T-helper 1 cell treated with Interleukin-12 subunit alpha and Interleukin-12 subunit beta and Interleukin-4 antibody, amounts not matched to agents 30 μg/mL and 1 μg/mL, for 36 hours (primary cell): ENCODE measurements around the gene SLC16A11.

Source experiments
- H3K27ac Mint-ChIP-seq: one replicate; pipeline ENCODE4 v1.8.0; 2021; ENCODE audit warnings: mild to moderate bottlenecking, mixed read lengths
- H3K27me3 Mint-ChIP-seq: one replicate; pipeline ENCODE4 v1.8.0; 2021; ENCODE audit warnings: low read depth, mixed read lengths
- H3K36me3 Mint-ChIP-seq: one replicate; pipeline ENCODE4 v1.8.0; 2021; ENCODE audit warnings: low read depth, mixed read lengths
- H3K4me1 Mint-ChIP-seq: one replicate; pipeline ENCODE4 v1.8.0; 2021; ENCODE audit warnings: low read depth, mixed read lengths
- H3K4me3 Mint-ChIP-seq: one replicate; pipeline ENCODE4 v1.8.0; 2021; ENCODE audit warnings: mild to moderate bottlenecking, moderate library complexity, mixed read lengths
- H3K9me3 Mint-ChIP-seq: one replicate; pipeline ENCODE4 v1.8.0; 2021; ENCODE audit warnings: mixed read lengths

SLC16A11 gene

GRCh38 chr17:7023576-7024401, 20.1 kb downstream of the SLC16A11 start:
- Mint-ChIP-seq H3K27me3 (no peaks in the 10 kb centered on the region), H3K9me3 (no peaks in the 10 kb centered on the region), H3K4me1 (peaks cover 46% of the 10 kb centered on the region), H3K27ac (peak overlapping the region; percentile 88), H3K4me3 (peak overlapping the region; percentile 69), H3K36me3 (no peaks in the 10 kb centered on the region)

- Mint-ChIP-seq H3K27ac (peak within 1 kb of the TSS; percentile 88), H3K4me3 (peak within 1 kb of the TSS; percentile 69), H3K9me3 (no peaks in the 10 kb centered on the region), H3K36me3 (peaks cover under 1% of the 10 kb centered on the region), H3K4me1 (peaks cover 54% of the 10 kb centered on the region), H3K27me3 (no peaks in the 10 kb centered on the region)
Observed at GRCh38 chr17:7022781-7023571, 20.9 kb downstream of the SLC16A11 start, which contains the start of gene BCL6B. BCL6B (plus strand) TSS chr17:7023050; CDS start chr17:7023672, 622 bp downstream.

- Mint-ChIP-seq H3K36me3 (peaks cover 8% of the 10 kb centered on the region), H3K27me3 (no peaks in the 10 kb centered on the region), H3K27ac (peak overlapping the region; percentile 88), H3K9me3 (no peaks in the 10 kb centered on the region), H3K4me3 (peak overlapping the region; percentile 69), H3K4me1 (peaks cover 62% of the 10 kb centered on the region)
Observed at GRCh38 chr17:7021993-7022778, 21.7 kb downstream of the SLC16A11 start.

GRCh38 chr17:7020894-7021664, 22.8 kb downstream of the SLC16A11 start:
- Mint-ChIP-seq H3K27ac (peak overlapping the region; percentile 62), H3K4me3 (peak overlapping the region; percentile 69), H3K36me3 (peaks cover 12% of the 10 kb centered on the region), H3K4me1 (peaks cover 71% of the 10 kb centered on the region), H3K27me3 (no peaks in the 10 kb centered on the region), H3K9me3 (no peaks in the 10 kb centered on the region)

DNA sequence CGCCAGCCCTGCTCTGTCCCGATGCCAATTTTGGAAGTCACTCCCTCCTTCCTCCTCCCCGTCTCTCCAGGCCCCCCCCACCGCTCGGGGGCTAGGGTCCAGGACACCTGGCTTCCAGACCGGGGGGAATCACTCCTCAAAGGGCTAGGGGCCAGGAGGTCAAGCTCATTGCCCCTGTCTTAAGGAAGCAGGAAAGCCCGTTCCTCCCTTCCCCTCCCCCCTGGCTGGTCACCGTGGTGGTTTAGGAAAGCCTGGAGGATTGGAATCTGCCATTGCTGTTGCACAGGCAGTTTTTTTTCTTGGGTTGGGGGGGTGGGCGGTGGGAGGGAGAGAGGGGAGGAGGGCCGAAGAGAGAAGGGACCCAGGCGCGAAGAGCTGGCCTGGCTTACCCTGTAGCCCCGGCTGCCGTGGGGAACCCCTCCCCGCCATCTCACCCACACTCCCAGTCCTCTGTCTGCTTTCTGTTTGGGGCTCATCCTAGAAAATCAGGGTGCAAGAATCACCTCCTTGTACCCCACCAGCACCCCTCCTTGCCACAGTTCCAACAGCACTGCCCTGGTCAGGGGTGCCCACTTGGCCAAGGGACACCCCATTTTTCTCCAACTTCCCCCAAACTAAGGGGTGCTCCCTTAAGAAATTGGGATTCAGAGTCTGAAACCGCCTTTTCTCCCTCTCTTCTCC, 23.9 kb downstream of the SLC16A11 start:
- Mint-ChIP-seq H3K27ac (peak overlapping the region; percentile 26), H3K36me3 (peaks cover 12% of the 10 kb centered on the region), H3K9me3 (no peaks in the 10 kb centered on the region), H3K27me3 (no peaks in the 10 kb centered on the region), H3K4me1 (peaks cover 77% of the 10 kb centered on the region), H3K4me3 (peak overlapping the region; percentile 25)

GRCh38 chr17:7019367-7019766, 24.5 kb downstream of the SLC16A11 start:
- Mint-ChIP-seq H3K27me3 (no peaks in the 10 kb centered on the region), H3K4me3 (no peak overlapping the region), H3K4me1 (peaks cover 71% of the 10 kb centered on the region), H3K36me3 (peaks cover 13% of the 10 kb centered on the region), H3K27ac (no peak overlapping the region), H3K9me3 (no peaks in the 10 kb centered on the region)

- Mint-ChIP-seq H3K9me3 (no peaks in the 10 kb centered on the region), H3K27ac (peak overlapping the region; percentile 90), H3K4me1 (peaks cover 70% of the 10 kb centered on the region), H3K27me3 (no peaks in the 10 kb centered on the region), H3K4me3 (peak overlapping the region; percentile 72), H3K36me3 (peaks cover 22% of the 10 kb centered on the region)
Observed at GRCh38 chr17:7018331-7018964, 25.4 kb downstream of the SLC16A11 start.

DNA sequence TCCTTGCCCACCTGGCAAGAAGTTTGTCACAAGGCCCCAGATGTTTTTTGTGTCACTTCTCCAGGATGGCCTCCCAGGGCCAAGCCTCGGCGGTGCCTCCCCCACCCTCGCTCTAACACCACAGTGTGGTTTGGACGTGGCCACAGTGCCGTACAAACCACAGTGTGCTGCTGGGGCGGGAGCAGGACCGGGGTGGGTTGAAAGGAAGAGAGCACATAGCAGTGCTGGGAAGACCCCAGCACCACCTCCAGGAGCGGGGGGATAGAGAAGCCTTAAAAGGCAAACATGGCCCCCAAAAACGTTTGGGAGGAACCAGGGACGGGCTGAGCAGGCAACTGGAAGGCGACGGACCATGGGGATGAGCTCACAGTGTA, 26.1 kb downstream of the SLC16A11 start:
- Mint-ChIP-seq H3K4me1 (peaks cover 66% of the 10 kb centered on the region), H3K4me3 (peak overlapping the region; percentile 72), H3K27ac (peak overlapping the region; percentile 90), H3K36me3 (peaks cover 29% of the 10 kb centered on the region), H3K27me3 (no peaks in the 10 kb centered on the region), H3K9me3 (no peaks in the 10 kb centered on the region)

DNA sequence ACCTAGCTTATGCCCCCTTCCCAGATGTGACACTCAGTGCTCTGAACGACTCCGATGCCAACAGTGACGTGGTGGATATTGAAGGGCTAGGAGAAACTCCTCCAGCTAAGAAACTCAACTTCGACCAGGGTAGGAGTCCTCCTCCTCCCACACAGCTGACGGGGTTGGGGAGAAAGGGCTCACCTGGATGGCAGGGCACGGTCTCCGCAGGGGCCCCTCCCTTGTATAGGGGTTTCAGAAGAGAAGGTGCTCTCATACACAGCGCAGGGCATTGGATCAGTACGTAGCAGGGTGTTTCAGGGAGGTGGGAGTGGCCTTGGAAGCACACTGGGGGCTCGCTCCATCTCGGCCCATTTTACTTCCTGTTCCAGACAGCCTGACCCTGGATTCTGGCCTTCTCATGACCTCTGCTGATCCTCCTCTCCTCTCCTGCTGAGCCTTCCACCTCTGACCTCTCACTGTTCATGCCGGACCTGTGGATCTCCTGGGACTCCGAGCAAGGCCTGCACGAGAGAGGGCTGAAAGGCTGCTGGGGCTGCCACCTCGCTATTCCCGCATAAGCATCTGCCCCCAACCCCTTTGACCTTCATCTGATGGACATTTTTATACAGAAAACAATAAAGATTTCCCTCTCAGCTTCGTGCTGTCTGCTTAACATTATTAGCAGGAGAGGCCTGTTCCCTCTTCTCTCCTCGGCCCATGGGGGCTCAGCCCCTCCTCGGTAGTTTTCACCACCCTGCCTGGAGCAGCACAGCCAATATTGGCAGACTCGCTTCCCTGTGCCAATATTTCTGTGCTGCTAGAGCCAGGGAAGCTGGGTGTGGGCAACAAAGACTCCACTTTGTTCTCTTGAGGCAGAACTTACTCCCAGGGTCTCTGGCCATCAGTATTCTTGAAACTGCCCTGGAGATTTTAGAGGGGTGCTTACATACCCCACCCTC, 26.7 kb downstream of the SLC16A11 start:
- H3K36me3 Mint-ChIP-seq = peaks cover 31% of the 10 kb centered on the region
- peak overlapping the region; percentile 76 for H3K4me3 Mint-ChIP-seq
- peak overlapping the region; percentile 90 for H3K27ac Mint-ChIP-seq
- H3K9me3 Mint-ChIP-seq = no peaks in the 10 kb centered on the region
- H3K4me1 Mint-ChIP-seq = peaks cover 63% of the 10 kb centered on the region
- H3K27me3 Mint-ChIP-seq = no peaks in the 10 kb centered on the region

GRCh38 chr17:7016418-7016817, 27.5 kb downstream of the SLC16A11 start:
- Mint-ChIP-seq H3K36me3 (peaks cover 35% of the 10 kb centered on the region), H3K9me3 (no peaks in the 10 kb centered on the region), H3K4me3 (peak overlapping the region; percentile 76), H3K4me1 (peaks cover 59% of the 10 kb centered on the region), H3K27ac (peak overlapping the region; percentile 90), H3K27me3 (no peaks in the 10 kb centered on the region)

GRCh38 chr17:7014995-7015958, 28.6 kb downstream of the SLC16A11 start:
- no peaks in the 10 kb centered on the region for H3K27me3 Mint-ChIP-seq
- H3K4me3 Mint-ChIP-seq = peak overlapping the region; percentile 76
- peaks cover 35% of the 10 kb centered on the region for H3K36me3 Mint-ChIP-seq
- no peaks in the 10 kb centered on the region for H3K9me3 Mint-ChIP-seq
- peaks cover 57% of the 10 kb centered on the region for H3K4me1 Mint-ChIP-seq
- peak overlapping the region; percentile 90 for H3K27ac Mint-ChIP-seq
